ENCODE results near the gene PLAA. TPM values are rescaled to one million over a fixed set of nuclear protein-coding genes. Genes with fewer than 3 reads are reported as not detected.
"Not testable (repeated sequence)": the region's sequence is repeated elsewhere in the genome, so short reads cannot be mapped to it uniquely, and the experiment has no call there.

PLAA gene
- total RNA-seq, 1 donor from 2014 or later: 26.0 TPM

DNA sequence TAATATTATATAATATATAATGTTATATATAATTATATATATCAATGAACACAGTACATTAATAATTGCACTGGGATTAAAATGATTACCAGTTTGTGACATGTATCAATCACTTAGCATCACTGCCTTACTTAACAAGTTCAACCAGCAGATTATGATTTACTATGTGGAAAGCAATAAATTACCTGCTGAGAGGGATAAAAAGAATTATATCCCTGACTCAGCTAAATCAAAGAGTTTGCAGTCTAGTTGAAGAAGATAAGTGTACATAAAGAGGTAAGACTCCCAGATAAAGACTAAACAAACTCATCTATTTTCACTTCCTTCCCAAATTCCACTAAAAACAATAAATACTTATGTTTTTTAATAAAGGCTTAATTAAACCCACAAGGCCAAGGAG is 11.2 kb downstream of the PLAA start:
- DNase-seq (ENCODE audit: low spot score): no peak

DNA sequence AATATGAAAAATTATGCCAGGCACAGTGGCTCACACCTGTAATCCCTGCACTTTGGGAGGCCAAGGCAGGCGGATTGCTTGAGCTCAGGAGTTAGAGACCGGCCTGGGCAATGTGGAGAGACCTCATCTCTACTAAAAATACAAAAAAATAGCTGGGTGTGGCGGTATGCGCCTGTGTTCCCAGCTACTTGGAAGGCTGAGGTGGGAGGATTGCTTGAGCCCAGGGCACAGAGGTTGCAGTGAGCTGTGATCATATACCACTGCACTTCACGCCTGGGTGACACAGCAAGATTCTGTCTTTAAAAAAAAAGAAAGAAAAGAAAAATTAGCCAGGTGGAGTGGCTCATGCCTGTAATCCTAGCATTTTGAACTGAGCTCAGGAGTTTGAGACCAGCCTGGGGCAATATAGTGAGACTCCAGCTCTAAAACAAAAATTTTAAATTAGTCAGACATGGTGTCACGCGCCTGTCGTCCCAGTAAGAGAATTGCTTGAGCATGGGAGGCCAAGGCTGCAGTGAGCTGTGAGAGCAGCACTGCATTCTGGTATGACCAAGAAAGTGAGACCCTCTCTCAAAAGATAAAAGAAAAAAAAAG is 18.0 kb downstream of the PLAA start:
- DNase-seq (ENCODE audit: low spot score): no peak

DNA sequence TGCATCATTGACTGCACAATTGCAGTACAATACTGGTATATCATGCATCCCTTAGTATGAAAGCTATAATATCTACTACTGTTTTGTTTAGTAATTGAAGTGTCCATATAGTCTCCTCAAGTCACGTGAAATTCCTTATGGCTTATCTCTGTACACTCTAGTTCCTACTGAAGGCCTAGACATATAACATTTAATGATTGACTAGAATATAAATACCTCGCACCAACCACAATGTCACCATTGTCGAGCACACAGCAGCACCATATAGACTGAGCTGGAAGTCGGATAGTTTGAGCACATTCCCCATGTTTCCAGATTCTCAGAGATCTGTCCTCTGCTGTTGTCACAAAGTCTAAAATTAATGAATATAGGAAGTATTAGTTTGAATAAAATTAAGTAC is 21.4 kb downstream of the PLAA start:
- no peak for DNase-seq (ENCODE audit: low spot score)

DNA sequence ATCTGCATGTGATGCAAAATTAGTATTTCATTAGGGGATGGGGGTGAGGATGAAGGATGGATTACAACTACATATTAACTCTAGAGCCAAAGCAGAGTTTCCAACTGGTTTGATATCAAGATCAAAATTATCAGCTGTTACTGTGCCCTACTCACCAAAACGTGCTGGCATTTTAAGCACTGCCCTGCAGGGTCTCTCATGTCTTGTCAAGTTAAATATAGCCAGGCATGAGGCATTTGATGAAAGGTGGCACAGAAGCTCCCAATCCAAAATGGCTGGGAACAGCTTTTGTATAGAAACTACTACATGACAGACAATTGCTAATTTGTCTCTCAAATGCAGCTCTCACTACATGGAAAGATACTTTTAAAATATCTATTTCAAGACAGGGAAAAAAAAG is 27.3 kb downstream of the PLAA start:
- no peak for DNase-seq (ENCODE audit: low spot score)

DNA sequence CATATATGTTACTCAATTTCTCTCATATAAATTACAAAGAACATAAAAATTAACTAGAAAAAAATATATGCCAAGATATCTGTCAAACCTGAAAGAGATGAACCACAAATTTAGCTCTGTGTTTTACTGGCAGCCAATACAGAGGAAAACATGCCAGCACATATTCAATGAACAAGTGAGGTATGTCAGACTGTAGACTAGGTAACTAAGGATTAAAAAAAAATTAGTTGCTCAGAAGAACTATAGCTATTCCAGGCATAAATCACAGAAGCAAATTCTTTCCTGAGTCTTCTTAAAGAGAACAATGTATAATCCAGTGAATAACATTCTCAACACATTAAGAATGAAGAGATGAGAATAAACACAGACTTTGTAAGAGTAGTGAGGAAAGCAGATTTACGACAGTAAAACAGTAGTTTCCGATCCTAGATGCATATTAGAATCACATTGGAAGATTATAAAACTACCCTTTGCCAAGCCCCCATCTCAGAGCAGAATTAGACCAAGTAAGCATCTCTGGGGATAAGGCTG is 33.8 kb downstream of the PLAA start:
- no peak for DNase-seq (ENCODE audit: low spot score)

DNA sequence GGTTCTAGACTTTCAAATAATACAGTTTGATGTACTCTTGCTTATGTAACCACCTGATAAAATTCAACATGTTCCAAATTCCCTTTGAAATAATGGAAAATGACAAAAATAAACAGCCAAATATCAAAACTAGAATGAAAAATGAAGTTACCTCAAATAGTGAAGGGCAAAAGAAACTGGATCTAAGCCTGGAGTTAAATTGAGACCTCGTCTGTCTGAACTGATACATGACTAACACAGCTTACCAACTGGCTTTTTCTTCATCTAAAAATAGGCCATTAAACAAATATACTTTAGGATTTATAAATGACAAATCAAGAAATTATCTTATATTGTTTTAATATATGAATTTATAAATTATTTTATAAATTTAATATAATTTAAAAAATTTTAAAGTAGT is 42.4 kb downstream of the PLAA start:
- DNase-seq (ENCODE audit: low spot score): no peak

DNA sequence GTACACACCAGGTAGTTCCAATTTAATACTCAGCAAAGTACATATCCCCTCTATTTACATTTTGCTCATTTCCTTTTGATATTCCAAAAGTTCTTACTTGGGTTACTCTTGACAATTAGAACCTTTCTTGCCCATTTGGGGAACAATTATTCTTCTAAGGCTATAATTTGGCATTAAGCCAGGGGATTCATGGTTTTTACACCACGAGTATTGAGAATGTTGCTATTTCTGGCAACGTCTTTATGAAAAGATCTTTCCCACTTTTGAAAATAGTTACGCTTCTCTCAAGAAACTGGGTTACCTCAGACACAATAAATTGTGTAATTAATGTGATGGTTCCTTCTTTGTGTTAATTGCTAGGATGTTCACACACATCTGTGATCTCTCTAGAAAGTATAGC is 43.0 kb downstream of the PLAA start:
- DNase-seq (ENCODE audit: low spot score): no peak

DNA sequence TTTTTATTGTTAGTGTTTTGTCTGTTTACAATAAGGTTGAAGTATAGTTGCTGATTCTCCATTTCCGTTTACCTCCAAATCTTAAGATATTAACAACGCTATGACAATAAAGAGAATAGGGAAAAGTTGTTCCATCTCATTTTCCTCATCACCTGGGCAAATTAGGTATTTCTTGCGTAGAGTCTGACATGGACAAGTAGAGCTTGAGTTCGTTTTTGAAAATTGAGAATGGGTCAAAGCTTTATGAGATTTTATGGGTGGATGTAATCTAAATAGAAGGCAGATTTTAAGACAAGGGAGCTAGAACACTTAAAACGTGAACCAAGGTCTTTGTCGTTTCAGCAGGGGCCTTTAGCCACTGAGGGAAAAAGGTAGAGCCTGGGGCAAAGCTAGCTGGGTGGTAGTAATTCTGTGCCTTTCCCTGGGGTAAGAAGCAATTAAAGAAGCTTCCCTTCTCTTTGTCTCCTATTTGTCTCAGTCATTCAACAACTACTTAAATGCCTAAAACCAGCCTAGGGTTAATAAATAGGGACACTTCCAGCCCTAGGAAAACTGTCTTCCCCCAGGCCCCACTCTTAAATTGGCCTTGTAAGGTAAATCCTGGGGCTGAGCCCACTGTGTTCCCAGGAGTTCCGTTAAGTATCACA is 53.9 kb downstream of the PLAA start:
- DNase-seq (ENCODE audit: low spot score): no peak

DNA sequence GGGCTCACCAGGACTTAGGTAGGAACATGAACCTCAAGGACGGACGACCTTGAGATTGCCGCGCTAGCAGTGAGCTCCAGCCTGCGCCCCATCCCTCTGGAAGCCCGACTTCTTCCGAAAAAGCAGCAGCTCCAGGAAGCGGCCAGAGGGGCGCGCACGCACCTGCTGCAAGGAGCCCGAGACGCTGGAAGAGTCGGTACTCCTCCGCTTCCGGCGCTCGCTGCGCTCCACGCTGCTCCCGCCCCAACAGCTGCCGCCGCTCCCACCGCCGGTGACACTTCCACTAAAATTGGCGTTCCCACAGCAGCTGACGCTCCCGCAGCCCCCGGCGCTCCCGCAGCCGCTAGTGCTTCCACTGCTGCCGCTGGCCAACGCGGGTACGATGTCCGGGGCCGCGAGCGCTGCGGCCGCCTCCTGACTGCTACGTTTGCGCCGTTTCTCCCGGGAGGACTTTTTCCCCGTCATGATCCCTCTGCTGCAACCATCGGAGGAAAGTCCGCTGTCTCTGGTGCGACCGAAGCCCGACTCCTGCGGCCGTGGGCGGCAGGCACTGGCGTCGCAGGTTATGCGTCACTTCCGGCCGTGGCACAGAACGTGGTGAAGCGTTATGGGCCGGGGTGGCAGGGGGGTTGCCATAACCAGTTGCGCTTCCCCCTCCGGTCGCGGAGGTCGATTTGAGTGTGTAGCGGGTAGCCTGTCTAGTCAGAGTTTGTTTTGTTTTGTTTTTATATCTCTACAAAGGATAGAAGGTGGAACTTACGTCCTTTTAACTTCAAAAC is 54.6 kb downstream of the PLAA start, which contains the start of gene CAAP1:
CAAP1 (minus strand) TSS at position 552 of the 779 bp plus-strand sequence; CDS start at position 465, 87 bp downstream.
- DNase-seq (ENCODE audit: low spot score): peak; percentile 94

DNA sequence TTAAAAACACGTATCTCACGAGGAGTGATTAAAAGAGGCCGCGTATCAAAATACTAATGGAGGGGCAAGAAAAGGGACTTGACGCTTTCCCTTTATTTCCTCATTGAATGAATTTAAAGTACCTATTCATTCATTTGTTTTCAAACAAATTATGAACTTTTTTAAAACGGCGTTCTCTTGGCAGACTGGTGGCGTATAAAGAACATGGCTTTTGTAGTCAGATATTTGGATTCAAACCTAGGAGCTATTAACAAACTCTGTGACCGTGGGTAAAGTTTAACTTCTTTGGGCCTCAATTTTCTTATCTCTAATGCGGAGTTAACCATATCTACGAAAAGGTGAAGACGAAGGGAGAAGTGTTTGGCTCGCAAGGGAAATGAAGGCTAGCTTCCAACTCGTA is 55.3 kb downstream of the PLAA start:
- no peak for DNase-seq (ENCODE audit: low spot score)

DNA sequence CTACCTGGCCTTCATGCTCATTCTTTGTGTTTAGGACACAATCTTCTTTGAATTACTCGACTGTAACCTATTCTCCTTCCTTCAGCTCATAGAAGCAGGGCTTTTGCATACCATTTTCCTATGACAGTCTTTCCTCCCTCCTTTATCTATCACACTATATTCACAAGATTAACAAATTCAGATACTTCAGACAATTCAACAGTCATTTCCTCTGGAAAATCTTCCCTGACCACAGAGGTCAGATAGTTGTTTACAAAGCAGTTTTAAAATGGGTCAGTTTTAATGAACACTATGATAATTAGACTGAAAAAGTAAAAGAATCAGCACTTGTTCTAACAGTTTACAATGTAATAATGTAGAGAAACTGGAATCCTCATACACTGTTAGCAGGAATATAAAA is 58.8 kb downstream of the PLAA start:
- no peak for DNase-seq (ENCODE audit: low spot score)

DNA sequence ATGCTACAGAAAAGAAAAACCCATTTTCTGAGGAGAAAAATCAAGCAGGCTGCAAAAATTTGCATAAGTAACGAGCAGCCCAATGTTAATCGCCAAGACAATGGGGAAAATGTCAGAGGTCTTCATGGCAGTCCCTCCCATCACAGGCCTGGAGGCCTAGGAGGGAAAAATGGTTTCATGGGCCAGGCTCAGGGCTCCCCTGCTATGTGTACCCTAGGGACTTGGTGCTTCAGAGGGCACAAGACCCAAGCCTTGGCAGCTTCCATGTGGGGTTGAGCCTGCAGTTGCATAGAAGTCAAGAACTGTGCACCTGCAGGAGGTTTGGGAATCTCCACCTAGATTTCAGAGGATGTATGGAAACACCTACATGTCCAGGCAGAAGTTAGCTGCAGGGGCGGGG is 64.9 kb downstream of the PLAA start:
- no peak for DNase-seq (ENCODE audit: low spot score)

DNA sequence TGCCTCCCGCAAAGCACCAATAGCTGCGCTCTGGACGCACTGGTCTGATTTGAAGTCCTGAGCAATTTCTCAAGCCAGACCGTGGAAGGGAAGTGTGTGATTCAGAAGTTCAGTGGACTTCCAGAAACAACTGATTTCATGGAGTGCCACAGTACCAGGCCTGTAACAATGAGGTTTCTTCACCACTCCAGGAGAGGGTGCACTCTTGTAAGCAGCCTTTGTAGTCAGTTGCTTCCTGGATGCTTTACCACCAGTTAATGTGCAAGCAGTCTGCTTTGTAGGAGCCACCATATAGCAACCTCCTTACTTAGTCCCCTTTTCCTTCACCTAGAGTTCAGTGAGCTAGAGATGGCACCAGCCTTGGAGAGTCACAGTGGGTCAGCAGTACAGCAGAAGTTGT is 66.8 kb downstream of the PLAA start:
- DNase-seq (ENCODE audit: low spot score): no peak

DNA sequence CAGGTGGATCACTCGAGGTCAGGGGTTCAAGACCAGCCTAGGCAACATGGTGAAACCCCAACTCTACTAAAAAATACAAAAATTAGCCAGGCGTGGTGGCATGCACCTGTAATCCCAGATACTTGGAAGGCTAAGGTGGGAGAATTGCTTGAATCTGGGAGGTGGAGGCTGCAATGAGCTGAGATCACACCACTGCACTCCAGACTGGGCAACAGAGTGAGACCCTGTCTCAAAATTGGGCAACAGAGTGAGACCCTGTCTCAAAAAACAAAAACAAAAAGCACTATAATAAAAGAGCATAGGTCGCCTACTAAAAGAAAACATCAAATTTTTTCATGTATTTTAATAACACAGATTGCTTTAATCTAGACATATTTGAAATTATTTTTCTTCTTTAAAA is 71.9 kb downstream of the PLAA start:
- not testable (repeated sequence) for DNase-seq (ENCODE audit: low spot score)

DNA sequence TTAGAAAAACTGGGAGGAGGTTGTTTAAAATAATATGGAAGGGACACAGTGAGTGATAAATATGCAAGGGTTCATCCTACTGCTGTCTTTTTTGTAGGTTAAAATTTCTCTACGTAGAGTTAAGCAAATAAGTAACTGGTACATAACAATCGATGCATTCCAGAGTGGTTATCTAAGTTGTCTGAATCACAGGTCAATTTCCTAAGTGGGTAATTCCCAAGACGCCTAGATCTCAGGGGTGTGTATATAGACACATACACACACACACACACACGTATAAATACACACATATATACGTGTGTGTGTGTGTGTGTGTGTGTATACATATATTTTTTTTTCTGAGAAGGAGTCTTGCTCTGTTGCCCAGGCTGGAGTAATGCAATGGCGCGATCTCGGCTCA is 76.8 kb downstream of the PLAA start:
- no peak for DNase-seq (ENCODE audit: low spot score)

DNA sequence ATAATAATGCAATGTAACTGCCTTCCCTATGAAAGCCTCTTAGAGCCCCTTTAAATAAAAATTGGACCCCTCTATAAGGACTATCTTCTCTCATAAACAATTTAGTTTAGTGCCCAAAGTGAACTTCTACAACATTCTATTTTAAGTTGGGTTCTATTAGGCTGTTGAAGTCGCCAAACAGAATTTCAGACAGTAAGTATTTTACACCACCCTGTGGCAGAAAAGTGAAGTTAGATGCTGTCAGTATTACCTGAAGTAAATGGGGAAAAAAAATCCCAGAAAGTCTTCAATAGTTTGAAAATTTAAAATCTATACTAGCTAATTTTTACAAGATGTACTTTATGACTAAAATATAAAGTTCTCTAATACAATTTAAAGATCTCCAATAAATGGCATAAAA is 84.0 kb downstream of the PLAA start:
- DNase-seq (ENCODE audit: low spot score): no peak

DNA sequence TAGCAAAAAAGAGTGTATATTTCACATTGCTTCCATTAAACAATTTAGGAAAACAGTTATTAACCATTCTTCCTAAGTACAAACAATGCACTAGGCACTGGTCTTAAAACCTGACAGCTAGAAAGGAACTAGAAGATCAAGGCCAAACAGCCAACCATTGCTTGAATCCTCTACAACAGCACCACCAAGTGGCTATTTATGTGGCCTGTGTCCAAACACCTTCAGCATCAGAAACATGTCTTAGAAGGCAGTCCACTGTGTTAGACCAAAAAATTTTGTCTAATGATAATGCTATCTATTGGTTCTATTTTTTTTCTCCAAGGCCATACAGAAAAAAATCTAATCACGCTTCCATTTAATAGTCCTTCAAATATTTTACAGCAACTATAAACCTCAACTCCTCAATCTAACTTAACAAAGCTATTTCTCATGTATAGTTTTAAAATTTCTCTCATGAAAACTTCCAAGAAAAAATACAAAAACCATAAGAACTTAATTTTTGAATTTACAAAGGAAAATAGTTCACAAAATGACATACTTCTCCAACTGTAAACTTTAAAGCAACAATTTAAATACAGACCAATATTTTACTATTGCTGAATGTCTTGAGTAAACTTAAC is 90.5 kb downstream of the PLAA start:
- DNase-seq (ENCODE audit: low spot score): no peak

Other genes with a start within 250 kb of the PLAA start
- 14.2 TPM for gene CAAP1, start 54.4 kb downstream of the PLAA start, total RNA-seq
- gene IFT74, start 9.2 kb upstream of the PLAA start, total RNA-seq: 21.7 TPM
- not detected for gene LRRC19, start 58.4 kb upstream of the PLAA start, total RNA-seq
- 13.1 TPM for gene TEK, start 162.0 kb upstream of the PLAA start, total RNA-seq

Measured in ureter (tissue), 1 donor.